Bronchial epithelial cell (primary cell): ENCODE data around the gene TNS2. TPM values are rescaled to one million over a fixed set of nuclear protein-coding genes. Genes with fewer than 3 reads are reported as not detected.

Experiments
- DNase-seq: peaks from one replicate; pipeline ENCODE4 v3.0.0-alpha.2; 2010; ENCODE audit warnings: low read depth
- FAIRE-seq: peaks from 2 replicates; lab custom pipeline; 2011; peaks lifted over from hg19 to GRCh38; lab: Jason Lieb, UNC
- H3K27me3 ChIP-seq: 2 replicates; pipeline ENCODE4 v1.5.1; 2011; ENCODE audit warnings: low read length; ENCODE audit not compliant: control insufficient read depth, insufficient read depth
- H3K36me3 ChIP-seq: 2 replicates; pipeline ENCODE4 v1.5.1; 2011; ENCODE audit warnings: low read length; ENCODE audit not compliant: control insufficient read depth, insufficient read depth
- H3K4me3 ChIP-seq: 2 replicates; pipeline ENCODE4 v1.5.1; 2011; ENCODE audit warnings: mild to moderate bottlenecking, low read depth, low read length, control low read depth
- CTCF ChIP-seq: IDR thresholded peaks from 2 replicates; pipeline ENCODE4 v1.5.1; 2011; ENCODE audit warnings: mild to moderate bottlenecking, moderate library complexity, low read length, control low read depth, inconsistent platforms; ENCODE audit not compliant: insufficient read depth, severe bottlenecking
- total RNA-seq: library from RNA; depleted of rRNA; stranded (reverse); fragments of >200 nt; gene quantifications from 2 replicates; pipeline ENCODE4 v1.2.1, GENCODE V29; 2014

The TNS2 gene
- total RNA-seq, 1 donor from 2014 or later = 1.3 TPM

GRCh38 chr12:53046655-53047220, 3.1 kb upstream of the TNS2 start:
- Histone ChIP-seq H3K4me3 (peak overlapping the region; percentile 61), H3K36me3 (peaks cover 2% of the 10 kb centered on the region), H3K27me3 (no peaks in the 10 kb centered on the region)
- no peak for FAIRE-seq
- no peak for TF ChIP-seq CTCF
- DNase-seq = peak; percentile 35

GRCh38 chr12:53047221-53048032, 2.4 kb upstream of the TNS2 start:
- Histone ChIP-seq H3K27me3 (no peaks in the 10 kb centered on the region), H3K36me3 (peaks cover 4% of the 10 kb centered on the region), H3K4me3 (peak overlapping the region; percentile 61)
- TF ChIP-seq CTCF = peak; percentile 8
- DNase-seq (no peak), FAIRE-seq (no peak)

- H3K36me3 ChIP-seq = peaks cover 5% of the 10 kb centered on the region
- no peak overlapping the region for H3K4me3 ChIP-seq
- DNase-seq (no peak), FAIRE-seq (no peak)
- TF ChIP-seq CTCF = peak; percentile 15
- H3K27me3 ChIP-seq = no peaks in the 10 kb centered on the region
Observed at GRCh38 chr12:53048033-53048779, 1.7 kb upstream of the TNS2 start.

GRCh38 chr12:53048780-53049401, 974 bp upstream of the TNS2 start:
- FAIRE-seq = no peak
- TF ChIP-seq CTCF = no peak
- H3K27me3 ChIP-seq = no peaks in the 10 kb centered on the region
- peaks cover 5% of the 10 kb centered on the region for H3K36me3 ChIP-seq
- no peak for DNase-seq
- H3K4me3 ChIP-seq = no peak overlapping the region

GRCh38 chr12:53050426-53051057, 677 bp downstream of the TNS2 start:
- DNase-seq (no peak), FAIRE-seq (no peak)
- peak overlapping the region; percentile 24 for H3K4me3 ChIP-seq
- no peaks in the 10 kb centered on the region for H3K27me3 ChIP-seq
- peaks cover 7% of the 10 kb centered on the region for H3K36me3 ChIP-seq
- TF ChIP-seq CTCF = no peak
